Gastroesophageal sphincter (tissue), 3 donors: ENCODE results near the gene GLRX5.

Experiments
- EP300 ChIP-seq: sonication (generic); formaldehyde crosslinking; IDR thresholded peaks from one replicate; pipeline ENCODE4 v1.6.1; 2017; ENCODE audit warnings: antibody characterized with exemption, mild to moderate bottlenecking
- POLR2AphosphoS5 ChIP-seq: sonication (generic); formaldehyde crosslinking; IDR thresholded peaks from one replicate; pipeline ENCODE4 v1.6.1; 2017; ENCODE audit warnings: antibody characterized with exemption
- TF ChIP-seq, protein P1 (sequence below), 4 experiments: fragments of 200-600 bp in 2 of 4; fragments of 450-650 bp in 2 of 4; sonication (generic) in 1 of 4; IDR thresholded peaks; one replicate each; pipeline ENCODE4 v1.5.1; 2017 to 2019; ENCODE audit warnings: antibody characterized with exemption in 4 of 4, mild to moderate bottlenecking in 2 of 4, moderate library complexity in 2 of 4

GRCh38 chr14:95499354-95499750, 35.5 kb upstream of the GLRX5 start:
- TF ChIP-seq, protein P1, sequence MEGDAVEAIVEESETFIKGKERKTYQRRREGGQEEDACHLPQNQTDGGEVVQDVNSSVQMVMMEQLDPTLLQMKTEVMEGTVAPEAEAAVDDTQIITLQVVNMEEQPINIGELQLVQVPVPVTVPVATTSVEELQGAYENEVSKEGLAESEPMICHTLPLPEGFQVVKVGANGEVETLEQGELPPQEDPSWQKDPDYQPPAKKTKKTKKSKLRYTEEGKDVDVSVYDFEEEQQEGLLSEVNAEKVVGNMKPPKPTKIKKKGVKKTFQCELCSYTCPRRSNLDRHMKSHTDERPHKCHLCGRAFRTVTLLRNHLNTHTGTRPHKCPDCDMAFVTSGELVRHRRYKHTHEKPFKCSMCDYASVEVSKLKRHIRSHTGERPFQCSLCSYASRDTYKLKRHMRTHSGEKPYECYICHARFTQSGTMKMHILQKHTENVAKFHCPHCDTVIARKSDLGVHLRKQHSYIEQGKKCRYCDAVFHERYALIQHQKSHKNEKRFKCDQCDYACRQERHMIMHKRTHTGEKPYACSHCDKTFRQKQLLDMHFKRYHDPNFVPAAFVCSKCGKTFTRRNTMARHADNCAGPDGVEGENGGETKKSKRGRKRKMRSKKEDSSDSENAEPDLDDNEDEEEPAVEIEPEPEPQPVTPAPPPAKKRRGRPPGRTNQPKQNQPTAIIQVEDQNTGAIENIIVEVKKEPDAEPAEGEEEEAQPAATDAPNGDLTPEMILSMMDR (IDR thresholded peaks at IDR 0.05) = no peak
- TF ChIP-seq EP300 (no peak), POLR2AphosphoS5 (no peak)
